Dedifferentiated amniotic fluid mesenchymal stem cell (primary cell): ENCODE measurements around the gene MAN1B1.
"Not testable (repeated sequence)": the region's sequence is repeated elsewhere in the genome, so short reads cannot be mapped to it uniquely, and the experiment has no call there.

Experiments used
- DNase-seq: peaks from one replicate; pipeline ENCODE4 v3.0.0-alpha.2; 2016; ENCODE audit errors: extremely low spot score

The MAN1B1 gene

GRCh38 chr9:137110147-137110910 lies 23.5 kb downstream of the MAN1B1 start:
- DNase-seq: no peak

GRCh38 chr9:137110911-137111787 lies 24.4 kb downstream of the MAN1B1 start:
- no peak for DNase-seq

- no peak for DNase-seq
Measured at GRCh38 chr9:137111788-137112563, 25.2 kb downstream of the MAN1B1 start.

GRCh38 chr9:137112564-137113384 lies 26.0 kb downstream of the MAN1B1 start:
- DNase-seq: no peak

GRCh38 chr9:137113385-137114159 lies 26.8 kb downstream of the MAN1B1 start:
- no peak for DNase-seq

GRCh38 chr9:137114220-137114612 lies 27.4 kb downstream of the MAN1B1 start:
- no peak for DNase-seq

- no peak for DNase-seq
Measured at GRCh38 chr9:137114613-137115393, 28.0 kb downstream of the MAN1B1 start, which contains the start of gene DPP7. TSS of gene DPP7 (minus strand) at chr9:137114733. CDS start at chr9:137114713, 20 bp downstream.

- no peak for DNase-seq
Measured at GRCh38 chr9:137115394-137116026, 28.7 kb downstream of the MAN1B1 start.

- DNase-seq: no peak
Measured at GRCh38 chr9:137116027-137116507, 29.3 kb downstream of the MAN1B1 start.

- no peak for DNase-seq
Measured at GRCh38 chr9:137116728-137117127, 29.9 kb downstream of the MAN1B1 start.

GRCh38 chr9:137117269-137117731 lies 30.5 kb downstream of the MAN1B1 start:
- no peak for DNase-seq

GRCh38 chr9:137118092-137118603 lies 31.4 kb downstream of the MAN1B1 start:
- not testable (repeated sequence) for DNase-seq

GRCh38 chr9:137121927-137122795 lies 35.4 kb downstream of the MAN1B1 start:
- DNase-seq: not testable (repeated sequence)

GRCh38 chr9:137122796-137123467 lies 36.1 kb downstream of the MAN1B1 start:
- not testable (repeated sequence) for DNase-seq

- DNase-seq: no peak
Measured at GRCh38 chr9:137123468-137123837, 36.7 kb downstream of the MAN1B1 start.

GRCh38 chr9:137123952-137124462 lies 37.2 kb downstream of the MAN1B1 start:
- DNase-seq: not testable (repeated sequence)

GRCh38 chr9:137126786-137127185 lies 40.0 kb downstream of the MAN1B1 start:
- no peak for DNase-seq
